ENCODE measurements around the gene AP5Z1. TPM values are rescaled to one million over a fixed set of nuclear protein-coding genes. Genes with fewer than 3 reads are reported as not detected.

Gene AP5Z1
- total and polyA plus RNA-seq, 9 donors, result 12.8 to 22.9 (median 15.0) TPM

Other genes with a start within 250 kb of the AP5Z1 start
- 10.9 TPM for gene FOXK1, start 93.3 kb upstream of the AP5Z1 start, total RNA-seq
- 10 to 100 TPM; 12.7 to 19.8 (median 18.2) TPM for gene FOXK1, start 93.3 kb upstream of the AP5Z1 start, polyA plus RNA-seq (ENCODE audit: insufficient read depth in 1 of 8, insufficient read length in 8 of 8, low replicate concordance in 1 of 8)
- 0.22 TPM for gene PAPOLB, start 86.4 kb downstream of the AP5Z1 start, total RNA-seq
- under 1 TPM in 5 of 8 donors, not detected in 3; 0.04 to 0.07 (median 0.05) TPM for gene PAPOLB, start 86.4 kb downstream of the AP5Z1 start, polyA plus RNA-seq (ENCODE audit: insufficient read depth in 1 of 8, insufficient read length in 8 of 8, low replicate concordance in 1 of 8)
- 3.0 TPM for gene RADIL, start 108.1 kb downstream of the AP5Z1 start, total RNA-seq
- gene RADIL, start 108.1 kb downstream of the AP5Z1 start, polyA plus RNA-seq (ENCODE audit: insufficient read depth in 1 of 8, insufficient read length in 8 of 8, low replicate concordance in 1 of 8), result 1 to 10 TPM; 3.1 to 5.3 (median 3.8) TPM
- not detected for gene MMD2, start 183.6 kb downstream of the AP5Z1 start, total RNA-seq
- gene MMD2, start 183.6 kb downstream of the AP5Z1 start, polyA plus RNA-seq (ENCODE audit: insufficient read depth in 1 of 8, insufficient read length in 8 of 8, low replicate concordance in 1 of 8), result under 1 TPM in 5 of 8 donors, not detected in 3; 0.05 to 0.77 (median 0.07) TPM

All from muscle of leg (tissue), 9 donors.